T-helper 1 cell (primary cell): Measurements from ENCODE around the gene PTTG1IP.

ENCODE experiments used
- DNase-seq, 5 donors: peaks; one replicate each; pipeline ENCODE4 v3.0.0-alpha.2; 2012 to 2020

PTTG1IP gene

GRCh38 chr21:44908908-44909307 lies 35.4 kb upstream of the PTTG1IP start:
- no peak for DNase-seq

GRCh38 chr21:44907966-44908895 lies 34.7 kb upstream of the PTTG1IP start:
- DNase-seq, result no peak

- no peak for DNase-seq
Measured at GRCh38 chr21:44907225-44907965, 33.9 kb upstream of the PTTG1IP start.

GRCh38 chr21:44905728-44906090 lies 32.2 kb upstream of the PTTG1IP start:
- no peak for DNase-seq

GRCh38 chr21:44905016-44905727 lies 31.7 kb upstream of the PTTG1IP start:
- no peak for DNase-seq

- no peak for DNase-seq
Measured at GRCh38 chr21:44904141-44904923, 30.8 kb upstream of the PTTG1IP start.

GRCh38 chr21:44903689-44904088 lies 30.2 kb upstream of the PTTG1IP start:
- DNase-seq, result no peak

GRCh38 chr21:44903050-44903685 lies 29.7 kb upstream of the PTTG1IP start:
- DNase-seq, result no peak

- no peak for DNase-seq
Measured at GRCh38 chr21:44902268-44903049, 29.0 kb upstream of the PTTG1IP start.

- no peak for DNase-seq
Measured at GRCh38 chr21:44901391-44902074, 28.0 kb upstream of the PTTG1IP start.

GRCh38 chr21:44900559-44901251 lies 27.2 kb upstream of the PTTG1IP start:
- no peak for DNase-seq

GRCh38 chr21:44899768-44900558 lies 26.5 kb upstream of the PTTG1IP start:
- no peak for DNase-seq

- no peak for DNase-seq
Measured at GRCh38 chr21:44898851-44899767, 25.6 kb upstream of the PTTG1IP start.

- DNase-seq, result no peak
Measured at GRCh38 chr21:44898011-44898488, 24.6 kb upstream of the PTTG1IP start.

- no peak for DNase-seq
Measured at GRCh38 chr21:44897326-44898010, 24.0 kb upstream of the PTTG1IP start.

- peak in 1 of 5 donors; percentile 8 for DNase-seq
Measured at GRCh38 chr21:44896561-44897286, 23.2 kb upstream of the PTTG1IP start.
